DMS153 treated with DMSO at 0.1 percent for 48 hours (cell line): Measurements from ENCODE around the gene SDHAF4.
"Not testable (repeated sequence)": the region's sequence is repeated elsewhere in the genome, so short reads cannot be mapped to it uniquely, and the experiment has no call there.

Experiments used
- DNase-seq: peaks from one replicate; lab custom pipeline; 2025; ENCODE audit not compliant: unreplicated experiment; lab: John Stamatoyannopoulos, UW

The SDHAF4 gene

GRCh38 chr6:70566751-70567382 is at the start of gene SDHAF4:
SDHAF4 (plus strand) TSS chr6:70566930; CDS start chr6:70566941, 11 bp downstream.
- DNase-seq: peak; percentile 85

- DNase-seq: no peak
Measured at GRCh38 chr6:70518723-70519122, 48.0 kb upstream of the SDHAF4 start.

- no peak for DNase-seq
Measured at GRCh38 chr6:70520575-70520974, 46.2 kb upstream of the SDHAF4 start.

- no peak for DNase-seq
Measured at GRCh38 chr6:70524721-70525286, 41.9 kb upstream of the SDHAF4 start.

- DNase-seq: no peak
Measured at GRCh38 chr6:70527071-70527737, 39.5 kb upstream of the SDHAF4 start.

- no peak for DNase-seq
Measured at GRCh38 chr6:70530023-70530422, 36.7 kb upstream of the SDHAF4 start.

GRCh38 chr6:70531133-70531532 is 35.6 kb upstream of the SDHAF4 start:
- DNase-seq: no peak

- DNase-seq: no peak
Measured at GRCh38 chr6:70537266-70537665, 29.5 kb upstream of the SDHAF4 start.

- no peak for DNase-seq
Measured at GRCh38 chr6:70538376-70538775, 28.4 kb upstream of the SDHAF4 start.

- DNase-seq: no peak
Measured at GRCh38 chr6:70547313-70547712, 19.4 kb upstream of the SDHAF4 start.

- DNase-seq: no peak
Measured at GRCh38 chr6:70547905-70548304, 18.8 kb upstream of the SDHAF4 start.

- DNase-seq: no peak
Measured at GRCh38 chr6:70549327-70549726, 17.4 kb upstream of the SDHAF4 start.

- DNase-seq: no peak
Measured at GRCh38 chr6:70551566-70551965, 15.2 kb upstream of the SDHAF4 start.

GRCh38 chr6:70552286-70552940 is 14.3 kb upstream of the SDHAF4 start:
- not testable (repeated sequence) for DNase-seq

- DNase-seq: no peak
Measured at GRCh38 chr6:70552974-70553373, 13.8 kb upstream of the SDHAF4 start.

GRCh38 chr6:70557998-70558397 is 8.7 kb upstream of the SDHAF4 start:
- DNase-seq: no peak

GRCh38 chr6:70562401-70562800 is 4.3 kb upstream of the SDHAF4 start:
- DNase-seq: not testable (repeated sequence)

- DNase-seq: no peak
Measured at GRCh38 chr6:70563530-70563929, 3.2 kb upstream of the SDHAF4 start.

GRCh38 chr6:70574643-70575042 is 7.9 kb downstream of the SDHAF4 start:
- DNase-seq: no peak

GRCh38 chr6:70575899-70576495 is 9.3 kb downstream of the SDHAF4 start:
- DNase-seq: no peak

- no peak for DNase-seq
Measured at GRCh38 chr6:70586114-70586513, 19.4 kb downstream of the SDHAF4 start.

- DNase-seq: no peak
Measured at GRCh38 chr6:70590400-70590799, 23.7 kb downstream of the SDHAF4 start.
